Embryonic facial prominence (tissue), 1 donor: ENCODE results near the gene OR52N2.
A peak's percentile ranks its signal among the peaks of the same experiment; 100 is the strongest.

Source experiments
- DNase-seq: peaks from one replicate; pipeline ENCODE4 v3.0.0-alpha.2; 2016; ENCODE audit errors: extremely low spot score

OR52N2 gene

DNA sequence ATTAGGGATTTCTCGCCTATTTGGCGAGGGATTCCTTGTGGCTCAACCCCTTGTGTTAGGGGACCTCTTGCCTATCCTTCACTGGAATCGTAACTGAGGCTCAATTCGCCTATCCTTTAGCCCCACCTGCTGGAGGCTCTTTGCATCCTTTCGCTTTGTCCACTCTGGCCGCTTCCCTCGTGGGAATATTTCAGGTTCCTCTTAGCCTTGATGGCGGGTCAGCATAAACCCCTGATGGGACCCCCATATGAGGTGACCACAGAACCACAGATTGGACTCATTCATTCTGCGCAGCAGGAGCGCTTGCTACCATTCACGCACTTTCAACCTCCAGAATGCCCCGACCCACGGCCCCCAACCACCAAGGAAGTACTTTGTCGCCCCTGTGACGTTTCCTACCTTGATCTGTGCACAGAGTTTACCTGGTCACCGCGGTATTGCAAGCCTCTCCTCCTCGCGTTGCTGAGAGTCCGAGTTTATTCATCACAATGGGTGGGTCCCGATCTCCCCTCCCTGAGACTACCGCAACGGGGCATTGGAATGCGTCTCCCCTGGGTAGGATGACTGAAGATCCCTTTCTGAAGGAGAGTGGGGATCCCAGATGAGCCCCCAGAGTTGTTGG lies at the start of gene OR52N2:
OR52N2 (plus strand) TSS at position 425 of the 622 bp plus-strand sequence. CDS start 11,412 bp downstream, outside the sequence.
- peak; percentile 22 for DNase-seq

DNA sequence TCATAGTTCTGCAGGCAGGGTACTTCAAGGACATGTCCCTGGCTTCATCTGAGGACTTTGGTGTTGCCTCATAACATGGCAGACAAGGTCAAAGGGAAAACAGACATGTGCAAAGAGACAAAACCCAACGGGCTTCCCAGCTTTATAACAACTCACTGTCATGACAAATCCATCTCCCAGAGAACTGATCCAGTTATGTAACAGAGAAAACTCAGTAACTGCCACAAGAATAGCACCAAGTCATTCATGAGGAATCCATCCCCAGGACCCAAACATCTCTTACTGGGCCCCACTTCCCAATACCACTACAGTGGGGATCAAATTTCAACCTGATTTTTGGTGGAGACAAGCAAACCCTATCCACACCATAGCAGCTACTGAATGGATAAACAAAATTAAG lies 41.7 kb upstream of the OR52N2 start:
- DNase-seq, result no peak

DNA sequence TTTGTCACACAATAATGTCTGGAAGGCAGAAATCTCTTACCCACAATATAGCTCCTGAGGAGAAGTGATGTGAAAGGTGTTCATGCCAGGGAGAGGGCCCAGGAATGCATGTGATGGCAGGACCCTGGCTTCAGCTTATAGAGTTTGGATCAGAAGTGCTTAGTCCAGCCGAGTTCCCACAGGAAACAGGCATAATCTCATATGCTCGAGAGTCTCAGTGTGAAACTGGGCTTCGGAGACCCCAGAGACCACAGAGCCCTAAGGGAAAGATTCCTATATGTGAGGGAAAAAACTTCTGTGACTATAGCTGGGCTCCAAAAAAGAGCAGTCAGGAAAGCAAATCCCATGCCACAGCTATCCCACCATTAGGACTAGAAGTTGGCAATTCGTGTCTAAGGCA lies 25.5 kb upstream of the OR52N2 start, which contains the start of gene OR52N5:
OR52N5 (minus strand) TSS at position 101 of the 400 bp plus-strand sequence. CDS start 4,721 bp downstream, outside the sequence.
- DNase-seq, result no peak

DNA sequence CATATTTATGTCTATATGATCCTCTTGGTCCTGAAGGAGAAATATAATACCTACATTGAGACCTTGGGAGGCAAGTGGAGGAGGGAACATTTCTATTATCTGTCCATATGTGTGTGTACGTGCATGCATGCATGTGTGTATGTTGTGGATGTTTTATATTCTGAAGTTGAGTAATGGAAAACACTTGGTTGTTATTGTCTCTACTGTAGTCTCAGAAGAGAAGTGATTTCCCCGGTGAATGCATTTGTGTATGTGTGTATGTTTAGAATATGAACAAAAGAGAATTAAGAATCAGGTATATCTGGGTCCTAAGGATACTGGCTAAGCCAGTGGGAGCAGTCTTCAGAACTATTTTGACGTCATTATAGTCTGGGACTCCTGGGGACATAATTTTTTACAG lies 17.6 kb upstream of the OR52N2 start, which contains the start of gene OR52N1:
OR52N1 (minus strand) TSS at position 101 of the 400 bp plus-strand sequence. CDS start 2,449 bp downstream, outside the sequence.
- no peak for DNase-seq

DNA sequence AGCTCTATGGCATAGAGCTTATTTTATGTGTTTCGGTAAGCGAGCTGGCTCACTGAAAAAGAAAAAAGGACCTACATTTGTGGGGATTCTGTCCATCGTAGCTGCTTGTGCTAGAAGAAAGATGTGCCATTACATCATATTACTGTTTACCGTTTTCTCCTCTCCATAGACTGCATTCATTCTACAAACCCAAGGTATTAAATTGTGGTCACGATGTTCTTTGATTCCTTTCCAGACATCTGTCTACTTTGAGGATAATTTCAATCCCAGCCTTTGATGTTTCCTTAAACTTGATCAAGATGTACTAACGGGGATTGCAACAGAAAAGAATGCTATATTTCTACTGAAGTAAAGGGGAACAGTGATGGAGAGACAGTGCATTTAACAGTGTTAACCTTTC lies 12.2 kb upstream of the OR52N2 start:
- no peak for DNase-seq

DNA sequence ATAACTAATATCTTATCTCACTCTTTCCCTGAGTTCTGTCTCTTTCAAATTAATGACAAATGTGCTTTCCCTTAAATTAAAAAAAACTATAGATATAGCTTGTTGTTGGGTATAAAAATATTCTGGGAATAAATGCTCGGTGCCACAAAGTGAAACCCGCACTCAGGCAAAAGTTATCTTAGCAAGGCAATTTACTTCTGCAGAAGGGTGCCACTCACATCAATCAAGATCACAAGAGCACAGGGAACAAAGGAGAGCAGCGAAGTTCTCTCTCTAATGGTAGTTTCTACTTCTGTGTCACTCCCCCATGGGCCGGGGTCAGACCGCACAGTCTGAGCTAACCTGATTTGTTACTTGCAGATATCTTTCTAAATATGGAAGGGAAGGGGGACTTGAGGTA lies 4.7 kb upstream of the OR52N2 start:
- no peak for DNase-seq

DNA sequence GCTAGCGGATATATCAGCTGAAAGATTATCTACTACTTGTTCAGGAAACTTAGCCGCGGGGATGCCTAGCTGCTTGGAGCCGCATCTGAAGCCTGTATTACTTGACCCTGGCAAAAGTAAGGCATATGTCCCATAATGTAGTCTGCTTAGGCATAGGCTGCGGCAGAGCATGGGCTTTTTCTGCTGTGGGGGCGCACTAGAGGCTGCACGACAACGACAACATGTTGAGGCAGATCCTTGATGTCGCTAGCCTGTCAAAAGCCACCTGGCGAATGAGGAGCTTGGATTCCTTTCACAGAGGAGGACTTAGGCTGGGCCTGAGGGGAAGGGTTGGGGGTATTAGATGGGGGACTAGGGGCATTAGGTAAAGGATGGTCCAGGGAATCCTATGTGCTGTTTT lies 1.1 kb upstream of the OR52N2 start:
- DNase-seq, result no peak

DNA sequence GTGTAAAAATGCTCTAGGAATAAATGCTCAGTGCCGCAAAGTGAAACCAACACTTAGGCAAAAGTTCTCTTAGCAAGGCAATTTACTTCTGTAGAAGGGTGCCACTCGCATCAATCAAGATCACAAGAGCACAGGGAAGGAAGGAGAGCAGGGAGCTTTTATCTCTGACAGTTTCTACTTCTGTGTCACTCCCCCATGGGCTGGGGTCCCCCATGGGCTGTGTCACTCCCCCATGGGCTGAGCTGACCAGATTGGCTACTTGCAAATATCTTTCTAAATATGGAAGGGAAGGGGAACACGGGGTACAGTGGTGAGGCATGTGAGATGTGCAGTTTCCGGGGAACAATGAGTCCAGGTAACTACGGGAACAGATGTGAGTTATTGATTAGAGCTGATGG lies 397 bp downstream of the OR52N2 start:
- DNase-seq, result no peak

DNA sequence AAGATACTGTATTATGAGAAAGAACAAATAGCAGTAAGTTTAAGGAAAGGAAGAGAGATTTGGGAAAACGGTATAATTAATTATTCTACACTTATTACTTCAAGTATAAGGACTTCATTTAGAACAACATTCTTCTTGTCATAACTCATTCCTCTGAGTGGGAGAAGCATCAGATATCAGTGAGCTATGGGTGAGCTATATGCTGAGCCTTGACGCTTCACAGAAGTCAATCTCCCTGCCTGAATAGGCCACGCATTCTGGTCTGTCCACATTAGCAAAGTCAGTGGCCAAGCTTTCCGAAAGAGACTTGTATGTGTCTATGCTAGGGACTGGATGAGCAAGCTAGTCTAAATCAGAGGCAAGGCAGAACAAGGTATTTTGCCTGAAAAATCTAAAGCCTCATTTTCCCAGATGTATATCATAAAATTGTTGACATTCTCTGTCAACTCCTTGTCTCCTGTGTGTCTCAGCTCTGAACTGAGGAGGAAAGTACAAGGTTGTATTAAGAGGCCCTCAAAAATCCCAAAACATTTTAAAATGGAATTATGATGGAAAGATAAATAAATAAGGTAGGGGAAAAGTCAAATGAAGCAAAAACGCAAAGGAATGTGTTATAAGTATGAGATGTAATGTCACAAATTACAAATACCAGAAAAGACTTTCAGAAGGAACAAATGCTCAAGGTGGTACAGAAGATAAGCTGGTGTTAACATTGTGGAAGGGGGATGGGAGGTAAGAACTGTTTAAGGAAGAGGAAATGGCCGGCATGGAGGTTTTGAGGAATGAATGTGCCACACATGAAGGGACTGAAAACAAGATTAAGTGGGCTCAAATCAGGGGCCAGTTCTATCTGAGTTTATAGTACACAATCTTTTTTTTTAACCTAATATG lies 1.4 kb downstream of the OR52N2 start:
- no peak for DNase-seq

DNA sequence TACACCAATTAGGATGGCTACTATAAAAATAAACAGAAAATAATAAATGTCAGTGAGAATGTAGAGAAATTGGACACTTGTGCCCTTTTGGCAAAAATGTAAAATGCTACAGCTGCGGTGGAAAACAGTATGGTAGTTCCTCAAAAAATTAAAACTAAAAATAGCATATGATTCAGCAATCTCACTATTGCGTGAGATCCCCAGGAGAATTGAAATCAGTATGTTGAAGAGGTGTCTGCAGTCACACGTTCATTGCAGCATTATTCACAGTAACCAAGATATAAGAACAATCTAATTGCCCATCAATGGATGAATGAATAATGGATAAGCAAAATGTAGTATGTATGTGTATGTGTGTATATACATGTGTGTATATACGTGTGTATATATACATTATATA lies 6.8 kb downstream of the OR52N2 start:
- no peak for DNase-seq

DNA sequence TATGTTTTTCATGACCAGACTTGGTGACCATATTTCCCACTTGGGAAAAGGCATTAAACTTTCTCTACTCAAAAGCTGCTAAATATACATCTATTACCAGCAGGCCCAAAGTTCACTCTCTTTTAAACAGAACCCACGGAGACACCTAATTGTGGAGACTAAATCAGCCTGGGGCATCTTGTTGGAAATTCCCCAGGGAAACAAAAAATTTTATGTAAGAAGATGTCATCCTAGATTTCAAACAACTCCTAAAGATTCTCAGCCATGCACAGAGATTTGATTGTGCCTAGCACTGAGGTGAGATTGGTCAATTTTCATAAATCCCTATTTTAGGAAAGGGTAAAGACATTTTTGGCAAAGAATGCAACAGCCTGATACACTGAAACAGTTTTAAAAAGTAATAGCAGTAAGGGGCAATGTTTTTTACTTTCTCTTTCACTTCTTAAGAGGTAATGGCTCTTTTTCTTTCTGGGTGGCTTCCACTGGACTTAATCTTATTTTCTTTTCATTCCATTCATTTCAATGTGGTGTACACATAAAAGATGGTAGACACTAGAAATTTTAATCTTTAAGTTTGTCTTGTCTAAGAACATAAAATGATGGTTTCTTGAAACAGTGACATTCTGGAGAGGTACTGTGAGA lies 9.6 kb downstream of the OR52N2 start:
- DNase-seq, result no peak

DNA sequence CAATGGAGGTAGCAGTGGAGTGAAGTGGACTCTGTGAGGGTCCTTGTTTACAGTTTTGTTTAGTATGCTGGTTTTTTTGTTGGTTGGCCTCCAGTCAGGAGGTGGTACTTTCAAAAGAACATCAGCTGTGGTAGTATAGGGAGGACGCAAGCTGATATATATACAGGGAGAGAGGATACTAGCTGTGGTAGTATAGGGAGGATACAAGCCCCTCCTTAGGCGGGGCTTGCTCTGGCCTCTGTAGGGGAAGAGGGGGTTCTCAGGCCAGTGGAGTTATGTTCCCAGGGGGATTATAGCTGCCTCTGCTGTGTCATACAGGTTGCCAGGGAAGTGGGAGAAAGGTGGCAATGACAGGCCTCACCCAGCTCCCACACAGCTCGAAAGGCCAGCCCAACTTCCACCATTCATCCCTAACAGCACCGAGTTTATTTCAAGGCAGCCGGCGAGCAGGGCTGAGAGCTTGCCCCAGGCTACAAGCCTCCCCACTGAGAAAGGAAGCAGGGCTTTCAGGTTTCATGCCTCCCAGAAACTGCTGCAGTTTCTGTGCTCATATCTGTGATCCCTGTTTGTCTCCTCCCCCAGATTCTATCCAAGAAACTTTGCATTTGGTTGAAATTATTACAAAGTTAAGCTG lies 22.6 kb downstream of the OR52N2 start:
- DNase-seq, result no peak

DNA sequence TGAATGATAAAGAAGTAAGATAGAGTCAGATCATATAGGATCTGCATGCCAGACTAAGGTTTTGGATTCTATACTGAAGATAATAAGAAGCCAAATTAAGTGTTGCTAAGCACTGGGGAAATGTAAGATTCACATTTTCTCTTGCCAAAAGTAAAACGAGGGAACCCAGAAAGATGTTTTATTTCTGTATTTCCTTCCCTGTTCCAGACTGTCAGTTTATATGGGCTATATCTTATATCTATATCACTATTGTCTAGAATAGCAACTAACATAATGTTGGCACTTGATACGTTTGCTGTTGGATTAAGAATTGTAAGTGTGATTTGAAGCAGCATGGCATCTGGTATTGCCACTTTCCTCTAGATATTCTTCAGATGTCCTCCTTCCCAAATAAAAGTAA lies 24.7 kb downstream of the OR52N2 start:
- DNase-seq, result no peak

DNA sequence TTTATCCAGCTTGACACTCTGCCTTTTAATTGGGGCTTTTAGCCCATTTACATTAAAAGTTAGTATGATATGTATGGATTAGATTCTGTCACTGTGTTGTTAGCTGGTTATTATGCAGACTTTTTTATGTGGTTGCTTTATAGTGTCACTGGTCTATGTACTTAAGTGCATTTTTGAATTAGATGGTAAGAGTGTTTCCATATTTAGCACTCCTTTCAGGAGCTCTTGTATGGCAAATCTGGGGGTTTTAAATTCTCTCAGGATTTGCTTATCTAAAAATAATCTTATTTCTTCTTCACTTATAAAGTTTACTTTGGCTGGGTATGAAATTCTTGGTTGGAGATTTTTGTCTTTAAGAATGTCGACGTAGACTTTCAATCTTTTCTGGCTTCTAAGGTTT lies 29.0 kb downstream of the OR52N2 start:
- no peak for DNase-seq

DNA sequence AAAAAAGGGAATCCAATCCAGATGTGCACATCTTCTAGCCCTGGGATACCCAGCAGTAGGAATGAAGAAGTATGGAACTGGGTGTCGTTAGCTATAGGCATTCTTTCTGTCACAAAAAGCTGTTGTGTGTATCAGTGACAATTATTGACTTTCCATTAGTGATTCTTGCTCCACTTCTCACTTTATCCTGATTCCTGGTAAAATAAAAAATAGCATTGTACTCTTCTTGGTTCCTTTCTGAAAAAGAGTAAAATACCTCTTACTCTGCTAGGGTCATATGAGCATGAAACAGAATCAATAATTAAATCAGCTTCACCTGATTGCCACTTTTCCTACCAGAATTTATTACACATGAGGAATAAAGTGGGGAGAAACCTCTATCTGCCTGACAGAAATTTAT lies 33.1 kb downstream of the OR52N2 start, which contains the start of gene OR52E6:
OR52E6 (minus strand) TSS at position 101 of the 400 bp plus-strand sequence; CDS start at position 101, 0 bp downstream.
- DNase-seq, result no peak

DNA sequence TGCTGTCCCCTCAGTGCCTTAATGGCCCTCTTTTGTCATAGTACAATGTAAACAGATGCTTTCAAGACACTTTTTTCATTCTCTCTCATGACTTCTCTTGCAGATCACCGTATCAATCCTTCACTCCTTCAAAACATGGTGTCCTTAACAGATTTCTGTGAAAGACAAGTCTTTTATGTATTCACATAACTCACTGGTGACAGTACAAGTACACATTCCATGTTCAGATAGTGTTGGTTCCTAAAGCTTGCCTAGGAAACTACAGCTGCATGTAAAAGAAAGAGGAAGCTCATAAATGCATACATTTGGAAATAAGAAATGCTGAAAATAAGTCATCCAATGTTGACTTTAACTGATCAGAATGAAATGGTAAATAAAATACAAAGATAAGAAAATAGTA lies 38.0 kb downstream of the OR52N2 start:
- no peak for DNase-seq

DNA sequence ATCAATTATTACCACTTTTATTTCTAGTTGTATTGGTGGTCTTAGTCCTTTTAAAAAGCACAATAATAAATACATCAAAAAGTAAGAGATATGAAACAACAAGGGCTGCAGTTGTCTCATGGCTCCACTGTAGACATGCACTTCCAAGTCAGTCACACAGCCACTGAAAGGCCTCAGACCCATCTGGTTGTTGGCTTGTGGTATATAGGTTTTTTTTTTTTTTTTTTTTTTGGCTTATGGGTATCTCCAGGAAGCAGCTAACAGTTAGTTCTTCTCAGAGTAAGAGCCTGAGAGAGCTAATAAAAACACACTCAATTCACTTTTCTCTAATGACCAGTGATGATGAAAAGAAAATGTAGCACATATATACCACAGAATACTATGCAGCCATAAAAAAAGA lies 39.0 kb downstream of the OR52N2 start:
- no peak for DNase-seq

DNA sequence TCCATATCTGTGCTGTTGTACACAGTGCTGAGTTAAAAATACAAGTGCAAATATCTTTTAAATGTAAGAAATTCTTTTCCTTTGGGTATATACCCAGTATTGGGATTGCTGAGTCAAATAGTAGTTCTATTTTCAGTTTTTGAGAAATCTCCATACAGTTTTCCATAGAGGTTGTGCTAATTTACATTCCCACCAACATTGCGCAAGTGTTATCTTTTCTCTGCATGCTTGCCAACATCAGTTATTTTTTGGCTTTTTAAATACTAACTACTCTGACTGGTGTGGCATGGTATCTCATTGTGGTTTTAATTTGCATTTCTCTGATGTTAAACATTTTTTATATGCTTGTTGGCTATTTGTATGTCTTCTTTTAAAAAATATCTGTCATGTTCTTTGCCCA lies 42.3 kb downstream of the OR52N2 start:
- DNase-seq, result no peak

DNA sequence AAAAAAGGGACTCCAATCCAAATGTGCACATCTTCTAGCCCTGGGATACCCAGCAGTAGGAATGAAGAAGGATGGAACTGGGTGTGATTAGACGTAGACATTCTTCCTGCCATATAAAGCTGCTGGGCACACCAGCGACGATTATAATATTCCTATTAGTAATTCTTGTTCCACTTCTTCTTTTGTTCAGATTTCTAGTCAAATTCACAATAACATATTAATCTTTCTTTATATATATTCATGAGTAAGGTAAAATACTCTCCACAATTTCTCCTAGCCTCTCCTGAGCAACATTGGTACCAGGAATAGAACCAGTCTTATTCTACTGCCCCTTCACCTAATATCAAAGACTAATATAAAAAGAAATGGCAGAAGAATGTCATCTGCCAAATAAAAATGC lies 48.9 kb downstream of the OR52N2 start, which contains the start of gene OR52E8:
OR52E8 (minus strand) TSS at position 101 of the 400 bp plus-strand sequence; CDS start at position 101, 0 bp downstream.
- no peak for DNase-seq

DNA sequence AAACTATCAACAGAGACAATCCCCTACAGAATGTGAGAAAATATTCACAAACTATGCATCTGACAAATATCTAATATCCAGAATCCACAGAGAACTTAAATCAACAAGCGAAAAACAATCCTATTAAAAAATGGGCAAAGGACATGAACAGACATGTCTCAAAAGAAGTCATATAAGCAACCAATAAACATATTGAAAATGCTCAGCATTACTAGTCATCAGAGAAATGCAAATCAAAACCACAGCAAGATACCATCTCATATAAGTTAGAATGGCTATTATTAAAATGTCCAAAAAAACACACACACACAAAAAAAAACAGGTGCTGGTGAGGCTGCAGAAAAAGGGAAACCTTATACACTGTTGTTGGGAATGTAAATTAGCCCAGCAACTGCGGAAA lies 57.1 kb downstream of the OR52N2 start:
- DNase-seq, result no peak
